GM21529 (cell line): ENCODE results near the gene IMMP1L.

Source experiments
- ATAC-seq: cut with Tn5 transposase; IDR thresholded peaks from one replicate; pipeline ENCODE4 v1.9.1; 2021; ENCODE audit not compliant: unreplicated experiment

IMMP1L gene

DNA sequence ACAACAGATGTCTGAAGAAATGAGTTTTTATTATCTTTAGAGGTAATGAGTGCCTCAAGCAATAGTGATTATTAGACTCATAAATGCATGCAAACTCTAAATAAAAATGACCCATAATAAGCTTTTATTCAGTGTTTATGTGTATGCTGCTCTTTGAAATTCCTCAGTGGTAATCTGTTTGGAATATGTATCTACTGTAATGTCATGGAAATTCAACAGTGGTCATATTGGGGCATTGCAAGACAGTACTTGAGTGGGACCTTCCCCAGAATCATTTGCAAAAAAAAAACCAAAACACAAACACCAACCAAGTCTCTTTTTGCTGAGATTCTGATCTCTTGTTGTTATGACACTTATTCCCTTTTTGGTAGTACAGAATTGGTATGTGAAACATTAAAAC lies 104.8 kb downstream of the IMMP1L start:
- no peak for ATAC-seq

DNA sequence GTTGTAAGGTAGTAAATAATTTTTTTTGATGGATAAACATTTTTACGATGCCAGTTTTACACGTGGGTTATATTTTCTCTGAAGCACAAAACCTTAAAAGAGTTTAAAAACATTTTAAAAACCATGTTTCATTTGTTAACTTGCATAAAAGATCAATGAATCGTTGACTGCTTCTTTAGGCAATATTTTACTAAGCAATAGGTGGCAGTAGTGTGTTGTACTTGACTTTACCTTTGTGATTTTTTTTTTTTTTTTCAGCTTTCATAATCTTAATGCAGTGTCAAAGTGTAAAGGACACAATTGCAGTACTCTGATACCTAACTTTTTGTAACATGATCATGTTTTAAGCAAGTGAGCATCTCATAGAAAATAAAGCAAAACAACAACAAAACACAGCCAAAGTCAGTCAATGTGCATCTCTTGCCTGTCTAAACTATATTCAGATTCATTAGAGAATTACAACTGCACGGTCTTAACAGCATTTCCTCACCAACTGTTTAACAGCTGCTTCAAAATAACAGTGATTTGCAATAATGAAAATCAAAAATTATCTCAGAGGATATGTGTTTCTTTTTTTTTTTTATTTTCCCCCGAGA lies 112.1 kb downstream of the IMMP1L start:
- no peak for ATAC-seq

DNA sequence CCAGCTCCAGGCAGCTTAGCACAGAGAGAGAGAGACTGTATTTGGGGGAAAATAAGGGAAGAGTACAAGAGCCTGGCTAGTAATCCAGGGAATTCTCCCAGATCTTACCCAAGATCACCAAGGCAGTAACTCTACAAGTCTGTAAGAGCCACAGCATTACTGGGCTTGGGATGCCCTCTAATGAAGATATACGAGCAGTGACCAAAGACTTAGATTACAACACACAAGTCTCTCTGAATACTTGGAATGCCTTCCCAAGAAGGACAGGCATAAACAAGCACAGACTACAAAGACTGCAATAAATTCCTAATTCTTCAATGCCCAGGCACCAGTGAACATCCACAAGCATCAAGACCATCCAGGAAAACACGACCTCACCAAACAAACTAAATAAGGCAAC lies 122.0 kb downstream of the IMMP1L start:
- ATAC-seq = no peak

DNA sequence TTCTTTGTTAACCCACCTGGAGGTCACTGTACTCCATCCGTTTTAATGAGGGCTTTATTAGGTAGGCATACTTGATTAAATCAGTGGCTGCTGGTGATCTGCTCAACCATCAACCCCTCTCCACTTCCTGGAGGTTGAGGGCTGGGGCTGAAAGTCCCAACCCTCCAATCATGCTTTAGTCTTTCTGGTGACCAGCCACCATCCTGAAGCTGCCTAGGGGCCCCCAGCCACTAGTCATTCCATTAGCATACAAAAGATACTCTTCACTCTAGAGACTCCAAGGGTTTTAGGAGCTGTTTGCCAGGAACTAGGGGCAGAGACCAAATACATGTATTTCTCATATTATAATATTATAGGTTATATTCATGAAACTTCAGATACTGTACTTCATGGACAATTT lies 126.3 kb downstream of the IMMP1L start:
- ATAC-seq = no peak
